Inferior parietal cortex (tissue), 1 donor: ENCODE data around the gene HPCAL1.
A peak's percentile ranks its signal among the peaks of the same experiment; 100 is the strongest.

Source experiments
- DNase-seq: peaks from one replicate; pipeline ENCODE4 v3.0.0-alpha.2; 2016; ENCODE audit errors: extremely low spot score

The HPCAL1 gene

DNA sequence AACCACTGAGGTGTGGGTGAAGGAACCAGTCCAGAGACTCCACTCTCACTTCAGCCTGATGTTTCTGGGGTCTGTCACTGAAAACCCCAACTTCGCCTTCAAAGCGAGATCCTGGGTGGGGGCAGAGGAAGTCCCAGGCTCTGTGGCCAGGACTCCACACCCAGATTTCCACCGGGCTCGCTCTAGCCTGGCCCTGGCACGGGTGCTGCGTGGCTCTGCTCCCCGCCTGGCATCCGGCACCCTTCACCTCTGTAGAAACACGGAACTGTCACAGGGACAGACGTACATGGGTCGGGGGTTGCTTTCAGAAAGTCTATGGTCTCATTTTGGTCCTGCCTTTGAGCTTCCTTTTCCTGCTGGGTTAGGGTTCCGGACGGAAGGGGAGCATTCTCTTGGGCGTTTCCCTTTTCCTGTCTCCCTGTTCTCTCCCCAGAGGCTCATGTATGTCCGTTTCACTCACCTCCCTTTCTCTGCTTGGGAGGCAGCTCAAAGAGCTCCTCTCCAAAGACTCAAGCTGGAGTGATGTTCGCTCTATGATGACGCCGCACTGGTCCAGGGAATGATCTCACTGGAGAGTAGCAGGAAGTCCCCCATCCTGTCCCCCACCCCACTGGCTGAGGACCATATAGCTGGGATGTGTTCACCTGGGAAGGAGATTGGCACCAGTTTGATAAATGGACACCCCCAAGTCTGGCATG is 103.9 kb downstream of the HPCAL1 start:
- DNase-seq, result no peak

DNA sequence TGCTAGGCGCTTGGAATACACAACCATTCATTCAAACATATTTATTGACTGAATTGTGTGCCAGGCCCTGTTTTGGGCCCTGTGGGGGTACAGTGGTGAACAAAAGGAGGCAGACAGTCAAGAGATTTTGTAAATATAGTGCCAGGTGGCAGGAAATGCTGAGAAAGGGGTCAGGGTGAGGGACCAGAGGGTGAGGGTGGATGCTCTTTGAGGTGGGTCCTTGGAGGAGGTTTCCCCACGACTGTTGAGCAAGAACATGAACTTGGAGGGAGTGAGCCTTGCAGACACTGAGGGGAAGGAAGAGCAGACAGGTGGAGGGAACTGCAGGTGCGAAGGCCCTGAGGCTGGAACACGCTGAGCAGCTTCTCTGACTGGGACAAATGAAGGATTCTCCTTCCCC is 104.7 kb downstream of the HPCAL1 start:
- DNase-seq, result no peak

DNA sequence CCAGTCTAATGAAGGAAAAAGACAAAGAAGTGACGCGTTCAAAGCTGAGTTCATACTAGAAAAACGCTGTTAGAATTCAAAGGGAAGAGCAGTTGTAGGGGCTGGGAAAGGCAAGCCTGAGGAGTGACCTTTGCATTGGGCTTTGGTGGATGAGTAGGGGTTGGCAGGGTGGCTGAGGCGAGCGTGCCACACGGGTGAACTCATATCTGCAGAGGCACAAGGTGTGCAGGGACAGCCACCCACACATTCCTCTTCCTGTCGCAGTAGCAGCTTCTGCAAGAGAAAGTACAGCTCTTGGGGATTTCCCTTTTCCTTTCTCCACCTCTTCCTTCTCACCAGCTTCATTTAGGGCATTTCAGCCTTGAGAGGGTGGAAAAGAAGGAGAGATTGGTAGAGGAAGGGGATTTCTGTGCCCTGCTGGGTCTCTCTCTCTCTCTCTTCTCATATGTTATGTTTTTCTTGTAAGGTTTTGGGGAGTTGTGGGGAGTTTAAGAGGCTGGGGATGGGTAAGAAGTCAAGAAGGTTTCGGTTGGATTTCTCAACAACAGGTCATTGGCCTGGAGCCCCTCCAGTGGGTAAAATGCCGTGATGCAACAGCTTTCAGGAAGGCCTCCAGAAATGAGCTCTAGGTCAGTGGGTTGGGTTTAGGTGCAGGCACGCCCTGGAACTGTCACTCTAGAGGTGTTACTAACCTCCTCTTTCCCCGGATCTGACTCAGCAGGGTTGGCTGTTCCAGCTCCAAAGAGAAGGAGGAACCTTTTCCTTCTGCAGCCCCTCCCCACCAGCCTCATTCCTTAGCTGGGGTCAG is 105.3 kb downstream of the HPCAL1 start:
- DNase-seq, result no peak

DNA sequence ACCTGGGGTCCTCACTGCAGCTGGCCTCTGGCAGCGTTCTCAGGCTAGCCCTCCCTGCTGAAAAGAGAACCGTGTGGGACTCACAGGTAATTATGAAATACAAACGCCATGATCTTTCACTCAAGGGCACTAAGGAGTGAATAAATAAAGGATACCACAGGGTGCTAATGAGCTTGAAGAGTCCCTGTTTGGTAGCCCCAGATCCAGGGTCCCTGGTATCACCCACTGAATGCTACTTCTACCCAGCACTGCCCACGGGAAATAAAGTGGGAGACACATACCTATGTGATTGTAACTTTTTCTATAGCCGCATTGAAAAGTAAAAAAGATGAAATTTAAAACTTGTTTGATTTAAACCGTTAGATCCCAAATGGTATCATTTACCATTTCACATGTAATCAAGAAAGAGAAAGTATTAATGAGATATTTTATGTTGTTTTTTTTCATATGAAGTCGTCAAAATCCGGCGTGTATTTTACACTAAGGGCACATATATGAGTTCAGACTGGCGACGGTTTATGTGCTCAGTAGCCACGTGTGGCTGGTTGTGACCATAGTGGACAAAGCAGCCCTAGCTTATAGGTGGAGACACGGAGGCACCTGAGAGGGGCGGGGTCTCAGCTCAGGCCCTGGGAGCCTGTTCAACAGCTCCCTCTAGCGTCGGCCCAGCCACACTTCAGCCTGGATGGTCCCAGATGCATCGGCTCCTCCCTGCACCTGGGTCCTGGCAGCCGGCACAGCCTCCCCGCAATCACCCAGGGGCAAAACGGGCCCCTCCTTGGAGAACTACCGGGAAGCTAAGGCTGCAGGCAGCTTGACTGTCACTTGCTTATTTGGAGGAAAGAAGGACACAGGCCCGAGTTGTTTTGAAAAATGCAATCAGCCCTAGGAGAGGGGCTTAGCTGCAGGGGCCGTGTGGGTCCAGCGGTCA is 106.2 kb downstream of the HPCAL1 start:
- DNase-seq, result peak; percentile 81

DNA sequence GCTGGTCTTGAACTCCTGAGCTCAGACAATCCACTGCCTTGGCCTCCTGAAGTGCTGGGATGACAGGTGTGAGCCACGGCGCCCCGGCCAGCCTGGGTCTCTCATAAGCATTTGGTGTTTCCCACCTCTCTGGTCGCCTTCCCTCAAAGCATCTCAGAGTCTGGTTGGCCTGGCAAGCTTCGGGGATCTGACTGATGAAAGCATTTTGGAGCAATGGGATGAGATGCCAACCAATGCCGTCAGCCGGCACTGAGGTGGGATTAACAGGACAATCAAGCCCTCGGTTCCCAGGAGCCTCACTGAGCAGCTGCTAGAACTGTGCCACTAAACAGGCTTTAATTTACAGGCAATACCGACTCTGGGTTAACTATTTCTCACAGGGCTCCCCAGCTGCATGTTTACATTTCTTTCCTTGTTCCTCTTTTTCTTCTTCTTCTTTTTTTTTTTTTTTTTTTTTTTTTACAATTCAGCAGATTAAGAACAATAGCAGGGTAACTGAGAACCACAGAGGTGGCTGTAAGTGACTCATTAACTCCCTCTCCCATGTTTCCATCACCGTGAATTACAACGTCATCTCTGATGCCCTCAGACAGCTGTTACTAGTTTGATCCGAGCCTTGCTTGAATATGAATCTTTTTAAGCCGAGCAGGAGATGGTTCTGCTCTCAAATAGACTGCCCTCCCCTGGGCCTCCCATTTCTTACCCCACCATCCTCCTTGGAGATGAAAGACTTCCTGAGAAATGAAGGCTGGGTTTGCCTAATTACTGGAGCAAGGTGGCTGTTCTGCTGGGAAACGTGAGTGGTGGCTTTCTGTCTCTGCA is 107.5 kb downstream of the HPCAL1 start:
- DNase-seq, result no peak

DNA sequence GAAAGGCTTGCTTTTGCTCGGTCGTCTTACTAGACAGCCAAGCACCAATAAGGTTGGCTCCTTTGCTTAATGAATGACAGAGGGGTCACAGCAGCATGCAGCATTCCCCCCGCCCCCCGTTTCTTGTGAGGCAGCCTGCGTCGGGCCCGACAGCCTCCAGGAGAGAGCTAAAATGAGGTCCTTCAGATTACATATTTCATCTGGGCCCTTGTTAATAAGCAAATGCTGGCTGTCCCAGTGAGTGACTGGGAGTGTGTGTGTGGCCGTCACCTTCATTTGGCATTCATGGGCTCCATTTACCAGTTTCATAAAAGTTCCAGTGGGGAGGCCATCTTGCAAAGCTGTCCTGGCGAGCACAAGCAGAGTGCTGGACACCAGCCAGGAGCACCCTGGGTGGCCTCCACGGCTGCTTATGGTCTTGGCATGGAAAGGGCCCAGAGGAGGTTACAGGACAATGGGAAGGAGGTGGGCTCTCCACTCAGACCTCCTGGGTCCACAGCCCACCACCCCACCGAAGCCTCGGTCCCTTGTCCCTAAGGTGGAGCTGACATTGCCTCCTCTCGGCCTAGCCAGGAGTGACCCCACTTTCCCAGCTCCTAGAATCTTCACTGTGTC is 108.2 kb downstream of the HPCAL1 start:
- DNase-seq, result no peak

DNA sequence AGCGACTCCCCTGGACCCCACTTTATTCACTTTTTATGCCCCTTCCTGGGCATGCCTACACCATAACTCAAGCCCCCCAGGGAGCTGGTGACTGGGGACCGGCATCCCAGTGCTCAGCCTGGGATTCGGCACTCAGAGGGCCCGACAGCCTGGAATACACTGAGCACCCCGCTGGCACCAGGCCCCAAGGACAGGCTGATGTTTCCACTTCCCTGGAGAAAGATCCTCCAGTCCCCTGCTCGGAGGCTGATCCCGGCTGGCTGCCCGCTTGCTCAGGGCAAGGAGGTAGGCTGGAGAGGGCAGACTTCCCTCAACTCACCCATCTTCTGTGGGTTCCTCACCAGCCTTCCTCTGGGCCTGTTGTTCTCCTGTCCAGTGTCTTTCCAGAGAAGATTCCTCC is 108.9 kb downstream of the HPCAL1 start:
- no peak for DNase-seq

DNA sequence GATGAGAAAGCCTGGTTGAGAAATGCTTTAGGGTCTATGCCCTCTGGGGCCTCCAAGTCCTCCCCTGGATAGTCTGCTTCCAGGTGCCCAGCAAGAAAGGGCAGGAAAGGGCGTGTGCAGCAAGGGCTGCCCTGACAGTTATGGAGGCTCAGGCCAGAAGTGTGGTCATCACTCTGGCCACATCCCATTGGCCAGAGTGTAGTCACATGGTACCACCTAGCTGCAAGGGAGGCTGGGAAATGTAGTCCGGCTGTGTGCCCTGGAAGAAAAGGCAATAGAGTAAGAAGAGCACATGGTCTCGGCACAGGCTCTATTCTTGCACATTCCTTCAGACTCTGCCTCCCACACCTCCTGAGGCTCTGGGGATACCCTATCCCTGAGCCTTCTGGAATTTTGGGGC is 109.7 kb downstream of the HPCAL1 start:
- peak; percentile 31 for DNase-seq

DNA sequence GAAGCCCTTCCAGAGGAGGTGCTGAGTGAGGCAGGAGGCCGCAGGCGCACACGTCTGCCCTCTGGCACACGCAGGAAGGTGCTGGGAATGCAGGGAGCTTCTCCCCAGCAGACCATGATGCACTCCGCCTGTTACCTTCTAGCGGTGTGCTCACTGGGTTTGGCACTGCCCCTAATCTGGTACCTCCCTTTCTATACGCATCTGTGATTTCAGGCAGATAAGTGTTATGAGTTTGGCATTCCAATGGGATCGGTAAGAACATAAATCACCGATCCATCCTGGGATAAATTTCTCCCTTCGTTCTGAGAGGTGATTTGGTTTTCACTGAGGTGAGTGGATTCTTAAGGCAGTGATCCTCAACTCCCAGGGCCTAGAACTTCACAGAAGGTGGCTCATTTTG is 110.8 kb downstream of the HPCAL1 start:
- DNase-seq, result no peak

DNA sequence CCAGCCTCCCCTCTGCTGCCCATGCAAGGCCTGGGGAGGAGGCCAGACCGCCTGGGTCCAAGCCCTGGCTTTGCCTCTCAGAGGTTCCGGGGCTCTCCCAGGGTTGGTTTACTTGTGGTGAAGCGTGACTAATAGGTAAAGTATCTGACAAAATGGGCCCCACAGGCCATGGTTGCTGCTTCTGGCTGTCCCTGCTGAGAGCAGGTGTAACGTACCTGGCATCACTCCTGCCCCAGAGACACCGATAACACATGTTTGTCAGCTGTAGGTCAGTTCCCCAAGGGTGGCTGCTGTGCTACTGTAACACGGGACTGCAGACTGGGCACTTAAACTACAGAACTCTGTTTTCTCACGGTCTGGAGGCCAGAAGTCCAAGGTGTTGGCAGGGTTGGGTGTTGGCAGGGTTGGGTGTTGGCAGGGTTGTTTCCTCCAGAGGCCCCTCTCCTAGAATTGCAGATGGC is 111.3 kb downstream of the HPCAL1 start:
- no peak for DNase-seq

DNA sequence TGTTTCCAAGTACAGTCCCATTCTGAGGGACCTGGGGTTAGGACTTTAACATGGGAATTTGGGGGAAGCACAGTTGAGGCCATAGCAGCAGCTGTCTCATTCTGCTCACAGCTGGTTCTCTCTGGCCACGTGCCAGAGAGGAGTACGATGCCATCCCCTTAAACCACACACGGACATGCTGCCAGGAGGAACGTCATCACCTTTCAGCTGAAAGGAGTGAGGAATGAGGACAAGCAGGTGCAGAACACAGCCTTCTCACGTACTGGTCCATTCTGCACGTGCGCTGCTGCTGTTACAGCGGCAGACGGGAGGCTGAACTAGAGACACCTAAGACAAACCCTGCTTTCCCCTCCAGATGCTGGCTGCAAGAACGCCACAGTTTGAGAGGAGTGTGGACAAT is 111.9 kb downstream of the HPCAL1 start:
- DNase-seq, result no peak

DNA sequence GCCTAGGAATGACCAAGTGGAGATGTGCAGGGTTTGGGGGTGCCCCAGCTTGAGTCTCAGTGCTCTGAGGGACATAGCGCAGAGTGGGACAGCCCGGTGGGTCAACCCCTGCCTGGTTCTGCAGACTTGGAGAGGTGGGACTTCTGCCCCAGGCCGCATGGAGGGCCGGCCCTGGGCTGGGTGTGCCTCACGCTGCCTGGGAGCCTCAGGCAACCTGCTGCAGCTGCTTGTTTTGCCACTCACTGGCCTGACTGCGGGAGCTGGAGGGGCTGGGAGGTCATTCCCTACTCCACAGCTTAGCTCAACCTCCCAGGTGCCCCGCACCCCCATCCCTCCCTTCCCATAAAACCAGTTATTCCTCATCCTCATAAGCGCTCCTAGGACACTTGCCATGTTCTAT is 112.3 kb downstream of the HPCAL1 start:
- DNase-seq, result no peak

DNA sequence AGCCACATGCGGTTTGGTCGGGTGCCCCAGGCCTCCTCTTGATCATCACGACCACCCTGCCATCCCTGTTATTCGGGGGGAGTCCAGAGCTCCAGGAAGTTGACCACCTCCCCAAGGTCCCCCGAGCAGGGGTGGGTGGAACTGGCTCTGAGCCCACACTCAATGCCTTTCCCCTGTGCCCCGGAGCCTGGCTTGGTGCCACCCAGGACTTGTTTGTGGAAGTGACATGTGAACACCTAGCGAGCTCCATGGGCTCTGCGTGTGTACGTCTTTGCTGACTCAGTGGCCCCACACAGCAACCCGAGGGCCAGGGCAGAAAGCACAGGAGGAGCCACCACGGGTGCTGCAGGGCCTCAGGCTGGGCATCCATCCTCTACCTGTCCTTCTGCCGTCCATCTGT is 112.9 kb downstream of the HPCAL1 start:
- no peak for DNase-seq

DNA sequence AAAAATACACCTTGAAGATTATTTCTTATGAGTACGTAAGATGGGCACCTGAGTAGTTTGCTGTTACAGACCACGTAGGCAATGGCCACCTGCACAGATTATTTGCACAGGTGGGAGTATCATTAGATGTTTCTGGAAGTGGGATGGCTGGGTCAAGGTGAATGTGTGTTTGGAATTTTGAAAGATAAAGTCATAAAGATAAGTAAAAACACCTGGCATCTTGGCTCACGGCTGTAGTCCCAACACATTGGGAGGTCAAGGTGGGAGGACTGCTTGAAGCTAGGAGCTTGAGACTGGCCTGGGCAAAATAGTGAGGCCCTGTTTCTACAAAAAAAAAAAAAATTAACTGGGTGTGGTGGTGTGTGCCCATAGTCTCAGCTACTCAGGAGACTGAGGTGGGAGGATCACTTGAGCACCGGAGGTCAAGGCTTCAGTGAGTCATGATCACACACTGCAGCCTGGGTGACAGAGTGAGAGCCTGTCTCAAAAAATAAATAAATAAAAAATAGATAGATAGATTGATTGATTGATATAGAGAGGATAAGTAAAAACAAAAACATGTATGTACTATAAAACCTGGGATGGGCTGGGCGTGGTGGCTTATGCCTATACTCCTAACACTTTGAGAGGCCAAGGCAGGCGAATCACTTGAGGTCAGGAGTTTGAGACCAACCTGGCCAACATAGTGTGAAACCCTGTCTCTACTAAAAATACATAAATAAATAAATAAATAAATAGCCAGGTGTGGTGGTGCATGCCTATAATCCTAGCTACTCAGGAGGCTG is 115.0 kb downstream of the HPCAL1 start:
- no peak for DNase-seq

DNA sequence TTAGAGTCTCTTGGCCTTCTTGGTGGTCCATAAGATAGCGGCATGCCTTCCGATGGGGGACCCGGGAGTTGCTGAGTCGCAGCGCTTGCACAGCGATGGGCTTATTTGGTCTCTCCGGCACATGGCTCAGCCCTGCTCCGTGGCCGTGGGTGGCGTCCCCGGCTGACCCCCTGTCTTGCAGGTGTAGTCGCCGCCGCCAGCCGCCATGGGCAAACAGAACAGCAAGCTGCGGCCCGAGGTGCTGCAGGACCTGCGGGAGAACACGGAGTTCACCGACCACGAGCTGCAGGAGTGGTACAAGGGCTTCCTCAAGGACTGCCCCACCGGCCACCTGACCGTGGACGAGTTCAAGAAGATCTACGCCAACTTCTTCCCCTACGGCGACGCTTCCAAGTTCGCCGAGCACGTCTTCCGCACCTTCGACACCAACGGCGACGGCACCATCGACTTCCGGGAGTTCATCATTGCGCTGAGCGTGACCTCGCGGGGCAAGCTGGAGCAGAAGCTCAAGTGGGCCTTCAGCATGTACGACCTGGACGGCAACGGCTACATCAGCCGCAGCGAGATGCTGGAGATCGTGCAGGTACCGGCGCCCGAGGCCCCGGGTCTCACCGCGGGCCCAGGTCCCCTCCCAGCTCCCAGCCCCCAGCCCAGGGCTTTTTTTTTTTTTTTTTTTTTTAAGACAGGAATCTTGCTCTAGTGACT is 117.0 kb downstream of the HPCAL1 start:
- DNase-seq, result no peak

DNA sequence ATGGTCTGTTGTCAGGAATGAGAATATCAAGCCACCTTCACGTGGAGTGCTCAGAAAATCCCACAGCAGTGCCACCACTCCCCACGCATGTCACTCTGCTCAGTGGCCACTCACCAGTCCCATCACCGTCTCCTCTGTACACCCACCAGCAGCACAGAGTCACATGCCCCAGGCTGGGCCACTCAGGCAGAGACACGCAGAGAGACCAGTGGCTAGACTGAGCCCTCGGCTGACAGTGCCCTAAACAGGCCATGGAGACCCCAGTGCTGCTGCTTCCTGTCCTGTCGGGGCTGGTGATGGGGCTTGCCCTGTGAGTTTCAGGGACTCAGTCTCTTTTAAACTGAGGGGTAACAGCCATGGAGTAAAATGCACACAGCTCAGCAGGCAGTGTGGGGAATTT is 119.5 kb downstream of the HPCAL1 start:
- no peak for DNase-seq

DNA sequence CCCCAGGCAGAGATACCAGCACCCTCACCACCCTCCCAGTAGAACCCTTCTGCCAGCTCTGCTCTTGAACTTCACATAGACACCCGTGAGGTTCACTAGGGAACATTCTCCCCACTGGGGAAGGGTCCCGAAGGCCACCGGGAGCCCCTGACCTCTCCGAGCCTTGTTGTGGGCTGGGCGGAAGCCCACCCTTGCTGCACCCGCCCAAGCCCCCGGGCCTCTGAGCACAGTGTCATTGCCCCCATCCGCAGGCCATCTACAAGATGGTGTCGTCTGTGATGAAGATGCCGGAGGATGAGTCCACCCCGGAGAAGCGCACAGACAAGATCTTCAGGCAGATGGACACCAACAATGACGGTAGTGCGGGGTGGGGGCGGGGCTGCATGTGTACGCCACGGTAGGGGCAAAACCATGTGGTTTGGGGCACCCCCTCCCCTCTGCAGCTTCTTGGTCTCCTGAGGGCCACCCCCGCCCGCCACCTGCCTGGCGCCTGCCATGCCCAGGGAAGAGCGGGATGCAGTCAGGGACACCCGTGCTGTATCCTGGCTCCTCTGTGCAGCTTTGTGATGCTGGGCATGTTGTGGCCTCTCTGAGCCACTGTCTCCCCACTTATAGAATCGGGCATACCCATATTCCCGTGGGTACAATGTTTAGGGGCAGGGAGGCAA is 120.2 kb downstream of the HPCAL1 start:
- no peak for DNase-seq

DNA sequence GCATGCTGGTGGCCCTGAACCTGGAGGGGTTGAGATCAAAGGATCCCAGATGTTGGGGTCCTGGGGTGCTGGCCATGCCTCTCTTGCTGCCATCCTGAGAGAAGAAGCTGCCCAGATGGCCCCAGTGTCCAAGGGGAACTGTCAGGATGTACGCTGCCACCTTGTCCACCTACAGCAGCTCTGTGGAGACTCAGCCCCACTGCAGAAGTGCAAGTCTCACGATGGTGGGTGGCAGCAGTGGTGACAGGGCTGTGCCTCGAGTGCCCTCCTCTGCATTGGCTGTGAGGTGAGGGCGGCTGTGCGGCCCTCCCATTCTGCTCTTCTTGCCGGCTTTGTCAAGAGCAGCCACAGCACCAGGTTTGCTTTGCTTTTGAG is 120.7 kb downstream of the HPCAL1 start:
- no peak for DNase-seq

DNA sequence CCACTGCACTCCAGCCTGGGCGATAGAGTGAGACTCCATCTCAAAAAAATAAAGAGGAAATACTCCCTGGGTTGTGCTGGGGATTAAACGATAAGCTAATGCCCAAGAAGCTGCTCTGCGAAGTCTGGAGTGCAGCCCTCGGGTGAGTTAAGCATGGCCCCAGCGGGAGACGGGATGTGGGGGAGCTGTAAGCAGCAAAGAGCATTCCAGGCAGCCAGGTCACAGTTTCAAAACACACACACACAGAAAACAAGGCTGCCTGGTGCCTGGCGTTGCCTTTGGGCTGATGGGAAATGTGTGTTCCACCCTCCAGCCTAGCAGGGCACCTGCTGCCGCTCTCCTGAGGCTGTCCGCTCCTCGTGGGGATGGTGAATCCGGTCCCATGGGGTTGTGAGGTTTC is 121.3 kb downstream of the HPCAL1 start:
- no peak for DNase-seq
